Lung (tissue), 12 donors: ENCODE data around the gene DNAJB12. TPM values are rescaled to one million over a fixed set of nuclear protein-coding genes. Genes with fewer than 3 reads are reported as not detected.

Experiments used
- ATAC-seq: fragments of 200-7000 bp; cut with Tn5 transposase; one replicate; pipeline ENCODE4 v1.9.1; 2020; ENCODE audit warnings: moderate number of reproducible peaks; ENCODE audit not compliant: insufficient read depth, low FRiP score
- DNase-seq, 3 donors: peaks; one replicate each; pipeline ENCODE4 v3.0.0-alpha.2; 2013 to 2017
- H3K27ac ChIP-seq, 2 donors: one replicate each; pipeline ENCODE4 v1.5.1; 2013; ENCODE audit warnings: mild to moderate bottlenecking in 2 of 2, moderate library complexity in 2 of 2, control low read depth in 1 of 2, inconsistent platforms in 1 of 2, low read depth in 1 of 2, low read length in 1 of 2
- H3K27me3 ChIP-seq, 3 donors: one replicate each; pipeline ENCODE4 v1.5.1; 2013; ENCODE audit warnings: low read length in 2 of 3; ENCODE audit not compliant: control insufficient read depth in 3 of 3, insufficient read depth in 3 of 3
- H3K36me3 ChIP-seq, 4 donors: one replicate each; pipeline ENCODE4 v1.5.1; 2013; ENCODE audit warnings: low read length in 4 of 4, mild to moderate bottlenecking in 1 of 4, moderate library complexity in 1 of 4; ENCODE audit not compliant: control insufficient read depth in 4 of 4, insufficient read depth in 4 of 4
- H3K4me1 ChIP-seq, 5 donors: one replicate each; pipeline ENCODE4 v1.5.1; 2013; ENCODE audit warnings: low read length in 5 of 5, mild to moderate bottlenecking in 2 of 5, moderate library complexity in 1 of 5; ENCODE audit not compliant: control insufficient read depth in 5 of 5, insufficient read depth in 5 of 5
- H3K4me3 ChIP-seq: one replicate; pipeline ENCODE4 v1.5.1; 2013; ENCODE audit warnings: mild to moderate bottlenecking, control low read depth, moderate library complexity
- H3K9ac ChIP-seq, 2 donors: one replicate each; pipeline ENCODE4 v1.5.1; 2013; ENCODE audit warnings: low read length in 2 of 2, control low read depth in 1 of 2; ENCODE audit not compliant: insufficient read depth in 1 of 2
- H3K9me3 ChIP-seq, 4 donors: one replicate each; pipeline ENCODE4 v1.5.1; 2013; ENCODE audit warnings: low read length in 3 of 4, mild to moderate bottlenecking in 1 of 4, moderate library complexity in 1 of 4; ENCODE audit not compliant: control insufficient read depth in 4 of 4, insufficient read depth in 3 of 4
- CTCF ChIP-seq: IDR thresholded peaks from 2 replicates; pipeline ENCODE4 v1.5.1; 2012; ENCODE audit warnings: mild to moderate bottlenecking; ENCODE audit errors: control extremely low read depth, extremely low read depth
- WGBS, 2 donors: extraction: QIAGEN DNeasy Blood & Tissue Kit; methylation state at CpG; one replicate each; pipeline ENCODE4 v1.1.7; 2013; 5-methylcytosine and 5-hydroxymethylcytosine counted together
- polyA plus RNA-seq, 2 donors: library from polyadenylated mRNA; stranded (reverse); fragments of 200-250 nt; gene quantifications; one replicate each; pipeline ENCODE4 v1.2.1, GENCODE V29; 2013
- total RNA-seq, 2 donors: library from RNA; depleted of rRNA in 1 of 2; stranded (reverse); fragments of >200 nt in 1 of 2; gene quantifications; one replicate each; pipeline ENCODE4 v1.2.1, GENCODE V29; 2014 to 2021
- donor health status: control.
- donor health status: control.
- donor health status: Bipolar disorder and iron deficiency.
- donor health status: healthy.
- donor health status: DM: yes; HTN: yes; CAD: no.

The DNAJB12 gene
- total and polyA plus RNA-seq, 4 donors: 30.0 to 38.7 (median 32.1) TPM

GRCh38 chr10:72315054-72315453 lies 39.7 kb downstream of the DNAJB12 start:
- 27% methylated on average over 7 of the region's 7 CpGs for WGBS, 2 donors
- Histone ChIP-seq H3K4me1 (peaks cover 21 to 46% (median 29%) of the 10 kb centered on the region in 5 donors), H3K9ac (no peak overlapping the region), H3K27me3 (no peaks in the 10 kb centered on the region), H3K4me3 (no peak overlapping the region), H3K9me3 (no peaks in the 10 kb centered on the region), H3K27ac (peak overlapping the region; percentile 46 to 80), H3K36me3 (no peaks in the 10 kb centered on the region)
- TF ChIP-seq CTCF: no peak
- DNase-seq: peak in 1 of 3 donors; percentile 58
- ATAC-seq: no peak

- no peaks in the 10 kb centered on the region for H3K36me3 ChIP-seq
- no peak overlapping the region for H3K27ac ChIP-seq
- ATAC-seq (no peak), DNase-seq (no peak)
- H3K4me1 ChIP-seq: peaks cover 28 to 49% (median 33%) of the 10 kb centered on the region in 5 donors
- H3K4me3 ChIP-seq: no peak overlapping the region
- no peak overlapping the region for H3K9ac ChIP-seq
- no peaks in the 10 kb centered on the region for H3K9me3 ChIP-seq
- WGBS, 2 donors: 96 to 98% methylated on average over 7 of the region's 7 CpGs
- TF ChIP-seq CTCF: no peak
- no peaks in the 10 kb centered on the region for H3K27me3 ChIP-seq
Measured at GRCh38 chr10:72314263-72314662, 40.5 kb downstream of the DNAJB12 start.

- Histone ChIP-seq H3K4me3 (no peak overlapping the region), H3K9me3 (no peaks in the 10 kb centered on the region), H3K4me1 (peaks cover 31 to 53% (median 34%) of the 10 kb centered on the region in 5 donors), H3K27ac (no peak overlapping the region), H3K9ac (no peak overlapping the region), H3K36me3 (no peaks in the 10 kb centered on the region), H3K27me3 (no peaks in the 10 kb centered on the region)
- 91 to 96% methylated on average over 8 of the region's 8 CpGs for WGBS, 2 donors
- ATAC-seq (no peak), DNase-seq (no peak)
- no peak for TF ChIP-seq CTCF
Measured at GRCh38 chr10:72312865-72313391, 41.8 kb downstream of the DNAJB12 start.

GRCh38 chr10:72311667-72312066 lies 43.1 kb downstream of the DNAJB12 start:
- Histone ChIP-seq H3K9ac (no peak overlapping the region), H3K36me3 (no peaks in the 10 kb centered on the region), H3K4me1 (peaks cover 30 to 47% (median 34%) of the 10 kb centered on the region in 5 donors), H3K9me3 (no peaks in the 10 kb centered on the region), H3K4me3 (no peak overlapping the region), H3K27me3 (no peaks in the 10 kb centered on the region), H3K27ac (no peak overlapping the region)
- ATAC-seq (no peak), DNase-seq (no peak)
- WGBS, 2 donors: 83 to 86% methylated on average over 7 of the region's 7 CpGs
- no peak for TF ChIP-seq CTCF
